ENCODE data around the gene LIMCH1. TPM values are rescaled to one million over a fixed set of nuclear protein-coding genes. Genes with fewer than 3 reads are reported as not detected.

The LIMCH1 gene
- total RNA-seq, 6 experiments from 2014 or later = 14.4 to 236 (median 205) TPM

DNA sequence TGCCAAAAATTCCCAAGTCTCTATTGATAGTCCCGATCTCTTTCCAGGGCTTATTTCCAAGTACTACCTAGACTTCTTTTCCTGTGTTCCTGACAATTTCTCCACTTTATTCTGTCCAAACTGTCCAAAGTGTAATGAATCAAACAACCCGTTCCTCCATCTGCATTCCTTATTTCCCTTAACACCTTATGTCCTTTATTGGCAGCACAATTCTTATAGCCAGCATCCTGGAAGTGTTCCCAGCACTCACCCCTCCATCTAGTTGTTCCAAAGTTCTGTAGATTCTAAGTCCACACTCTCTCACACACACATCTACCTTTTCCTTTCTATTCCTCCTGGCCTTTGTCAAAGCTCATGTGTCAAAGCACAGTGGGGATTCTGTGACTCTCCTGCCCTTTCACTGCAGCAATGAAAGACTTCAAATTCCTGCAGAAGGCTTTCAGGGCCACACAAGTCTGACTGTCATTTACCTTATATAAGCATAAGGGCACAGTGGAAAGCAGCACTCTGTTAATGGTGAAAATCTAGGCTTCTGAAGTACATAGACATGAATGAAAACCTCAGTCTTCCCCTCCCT lies 22.1 kb downstream of the LIMCH1 start:
- peaks cover 8% of the 10 kb centered on the region; the same call in 1 of the 2 replicates for H3K36me3 Mint-ChIP-seq (ENCODE audit: low read depth)
- no peak overlapping the region; the same call in 1 of the 2 replicates for H3K27ac Mint-ChIP-seq
- TF ChIP-seq, protein P1, sequence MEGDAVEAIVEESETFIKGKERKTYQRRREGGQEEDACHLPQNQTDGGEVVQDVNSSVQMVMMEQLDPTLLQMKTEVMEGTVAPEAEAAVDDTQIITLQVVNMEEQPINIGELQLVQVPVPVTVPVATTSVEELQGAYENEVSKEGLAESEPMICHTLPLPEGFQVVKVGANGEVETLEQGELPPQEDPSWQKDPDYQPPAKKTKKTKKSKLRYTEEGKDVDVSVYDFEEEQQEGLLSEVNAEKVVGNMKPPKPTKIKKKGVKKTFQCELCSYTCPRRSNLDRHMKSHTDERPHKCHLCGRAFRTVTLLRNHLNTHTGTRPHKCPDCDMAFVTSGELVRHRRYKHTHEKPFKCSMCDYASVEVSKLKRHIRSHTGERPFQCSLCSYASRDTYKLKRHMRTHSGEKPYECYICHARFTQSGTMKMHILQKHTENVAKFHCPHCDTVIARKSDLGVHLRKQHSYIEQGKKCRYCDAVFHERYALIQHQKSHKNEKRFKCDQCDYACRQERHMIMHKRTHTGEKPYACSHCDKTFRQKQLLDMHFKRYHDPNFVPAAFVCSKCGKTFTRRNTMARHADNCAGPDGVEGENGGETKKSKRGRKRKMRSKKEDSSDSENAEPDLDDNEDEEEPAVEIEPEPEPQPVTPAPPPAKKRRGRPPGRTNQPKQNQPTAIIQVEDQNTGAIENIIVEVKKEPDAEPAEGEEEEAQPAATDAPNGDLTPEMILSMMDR (IDR thresholded peaks at IDR 0.05) = no peak
- no peak for DNase-seq
- H3K9me3 Mint-ChIP-seq = no peaks in the 10 kb centered on the region
- H3K4me1 Mint-ChIP-seq (ENCODE audit: low read depth) = peaks cover 27% of the 10 kb centered on the region; the same call in 1 of the 2 replicates
- peaks cover 15% of the 10 kb centered on the region for H3K27me3 Mint-ChIP-seq (ENCODE audit: insufficient read depth)
- no peak overlapping the region for H3K4me3 Mint-ChIP-seq

DNA sequence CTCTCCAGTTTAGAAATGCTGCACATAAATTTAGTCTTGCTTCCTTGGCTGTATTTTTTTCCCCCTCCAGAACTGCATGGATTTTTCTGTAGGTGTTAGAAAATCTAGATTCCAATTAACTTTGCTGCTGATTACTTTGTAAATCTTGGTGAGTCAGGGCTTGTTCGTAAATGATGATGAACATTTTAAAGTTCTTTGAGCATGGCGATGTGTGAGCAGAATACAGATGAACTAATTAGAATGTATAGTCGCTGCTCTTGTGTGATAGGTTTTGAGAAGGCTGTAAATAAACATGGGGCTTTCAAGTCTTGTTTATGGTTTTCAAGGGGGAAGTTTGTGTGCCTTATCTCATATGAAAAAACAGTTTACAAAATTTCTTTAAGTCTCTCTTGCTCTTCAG lies 23.3 kb downstream of the LIMCH1 start:
- no peak overlapping the region; the same call in 1 of the 2 replicates for H3K4me3 Mint-ChIP-seq
- no peaks in the 10 kb centered on the region for H3K9me3 Mint-ChIP-seq
- no peak overlapping the region for H3K27ac Mint-ChIP-seq
- TF ChIP-seq, protein P1 (IDR thresholded peaks at IDR 0.05) = no peak
- DNase-seq = no peak
- peaks cover 27% of the 10 kb centered on the region; the same call in 1 of the 2 replicates for H3K4me1 Mint-ChIP-seq (ENCODE audit: low read depth)
- H3K27me3 Mint-ChIP-seq (ENCODE audit: insufficient read depth) = peaks cover 16% of the 10 kb centered on the region
- peaks cover 8% of the 10 kb centered on the region; the same call in 1 of the 2 replicates for H3K36me3 Mint-ChIP-seq (ENCODE audit: low read depth)

DNA sequence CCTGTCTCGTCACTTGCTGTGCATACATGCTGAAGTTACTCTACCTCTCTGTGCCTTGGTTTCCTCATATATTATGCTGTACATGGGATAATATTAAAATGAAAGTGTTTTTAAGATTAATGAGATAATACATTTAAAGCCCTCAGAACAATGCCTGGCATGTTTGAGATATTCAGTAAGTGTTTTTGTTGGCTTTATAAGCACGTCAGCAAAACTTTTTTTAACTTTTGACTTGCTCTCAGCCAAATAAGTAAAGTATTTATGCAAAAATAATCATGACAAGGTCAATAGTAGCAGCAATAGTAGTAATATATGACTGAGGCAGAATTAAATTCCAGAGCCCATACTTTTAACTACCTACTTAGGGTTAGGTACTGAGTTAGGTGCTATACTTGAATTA lies 29.2 kb downstream of the LIMCH1 start:
- Mint-ChIP-seq H3K9me3 (no peaks in the 10 kb centered on the region), H3K27me3 (ENCODE audit: insufficient read depth) (peaks cover 9% of the 10 kb centered on the region), H3K4me1 (ENCODE audit: low read depth) (peaks cover 20% of the 10 kb centered on the region; the same call in 1 of the 2 replicates), H3K36me3 (ENCODE audit: low read depth) (no peaks in the 10 kb centered on the region), H3K27ac (peak overlapping the region; percentile 23; the same call in 1 of the 2 replicates), H3K4me3 (no peak overlapping the region)
- no peak for DNase-seq
- TF ChIP-seq, protein P1 (IDR thresholded peaks at IDR 0.05) = no peak

DNA sequence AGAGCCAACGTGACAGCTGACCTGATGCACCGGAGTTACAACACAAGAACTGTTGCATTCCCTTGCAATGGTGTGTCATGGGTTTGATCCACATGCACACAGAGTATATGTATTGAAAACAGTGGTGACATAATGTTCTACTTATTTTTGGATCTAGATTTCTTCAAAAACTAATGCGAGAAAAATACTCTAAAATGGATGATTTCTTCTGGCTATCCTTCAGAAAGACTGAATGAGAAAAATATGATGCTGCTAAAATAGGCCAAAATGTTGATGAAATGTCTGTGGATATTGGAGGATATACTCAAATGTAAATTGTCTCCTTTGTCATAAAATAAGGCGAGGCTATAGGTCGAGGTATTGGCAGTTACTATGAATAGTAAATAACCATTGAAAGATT lies 30.4 kb downstream of the LIMCH1 start:
- Mint-ChIP-seq H3K27ac (no peak overlapping the region; the same call in 1 of the 2 replicates), H3K9me3 (no peaks in the 10 kb centered on the region), H3K27me3 (ENCODE audit: insufficient read depth) (peaks cover 9% of the 10 kb centered on the region), H3K36me3 (ENCODE audit: low read depth) (no peaks in the 10 kb centered on the region), H3K4me3 (0 out of 2 replicates have a peak overlapping the region, but pooled peaks have one; percentile 12), H3K4me1 (ENCODE audit: low read depth) (peaks cover 13% of the 10 kb centered on the region; the same call in 1 of the 2 replicates)
- no peak for DNase-seq
- TF ChIP-seq, protein P1 (IDR thresholded peaks at IDR 0.05) = no peak

DNA sequence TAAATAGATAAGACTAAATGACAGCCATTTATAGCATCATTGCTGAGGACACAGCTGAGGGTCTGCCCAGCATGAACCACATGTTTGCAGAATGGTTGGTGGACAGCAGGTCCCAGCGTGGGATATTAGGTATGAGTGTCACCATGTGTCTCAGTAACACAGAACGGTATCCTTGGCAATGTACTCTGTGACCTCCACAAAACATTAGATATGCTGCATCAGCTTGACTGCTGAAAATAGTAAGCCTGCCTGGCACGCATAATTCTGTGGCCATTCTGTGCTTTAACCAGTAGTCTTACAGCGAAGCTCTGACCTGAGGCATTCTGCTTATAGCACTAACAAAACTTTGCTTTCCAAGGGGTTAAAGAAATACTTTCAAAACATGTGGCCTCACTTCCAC lies 32.0 kb downstream of the LIMCH1 start:
- TF ChIP-seq, protein P1 (IDR thresholded peaks at IDR 0.05) = peak; percentile 22; the same call in 1 of the 2 replicates
- no peak overlapping the region for H3K27ac Mint-ChIP-seq
- H3K4me3 Mint-ChIP-seq = no peak overlapping the region
- peaks cover 13% of the 10 kb centered on the region; the same call in 1 of the 2 replicates for H3K4me1 Mint-ChIP-seq (ENCODE audit: low read depth)
- H3K27me3 Mint-ChIP-seq (ENCODE audit: insufficient read depth) = peaks cover 9% of the 10 kb centered on the region
- H3K9me3 Mint-ChIP-seq = no peaks in the 10 kb centered on the region
- no peaks in the 10 kb centered on the region for H3K36me3 Mint-ChIP-seq (ENCODE audit: low read depth)
- DNase-seq = peak; percentile 4
